B cell (primary cell): ENCODE measurements around the gene DLG2.

Experiments
- EZH2 ChIP-seq: IDR thresholded peaks from 2 replicates; pipeline ENCODE4 v1.6.1; 2012; ENCODE audit warnings: borderline replicate concordance, low read depth, mild to moderate bottlenecking, moderate library complexity, low read length; ENCODE audit not compliant: insufficient read depth, poor library complexity, severe bottlenecking
- TF ChIP-seq, protein P1 (sequence below): fragments of 200-600 bp; IDR thresholded peaks from one replicate; pipeline ENCODE4 v1.8.0; 2022; ENCODE audit warnings: antibody characterized with exemption, mild to moderate bottlenecking

DNA sequence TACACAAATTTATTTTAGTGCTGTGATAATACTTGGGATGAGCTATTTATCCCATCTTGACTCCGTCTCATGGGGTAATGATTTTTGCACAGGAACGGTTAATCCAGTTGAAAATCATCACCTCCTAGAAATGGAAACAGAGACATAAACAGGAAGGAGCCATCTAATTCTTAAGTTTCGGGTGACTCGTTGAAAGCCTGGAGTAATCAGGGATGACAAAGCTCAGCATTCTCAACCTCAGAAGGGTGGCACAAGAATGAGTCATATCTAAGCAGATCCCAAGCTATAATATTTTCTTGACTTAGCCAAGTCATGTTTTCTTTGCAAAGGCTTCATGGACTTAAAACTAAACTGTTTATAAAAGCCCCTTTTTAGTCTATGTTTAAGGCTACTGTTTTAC, 2060.2 kb downstream of the DLG2 start:
- TF ChIP-seq, protein P1, sequence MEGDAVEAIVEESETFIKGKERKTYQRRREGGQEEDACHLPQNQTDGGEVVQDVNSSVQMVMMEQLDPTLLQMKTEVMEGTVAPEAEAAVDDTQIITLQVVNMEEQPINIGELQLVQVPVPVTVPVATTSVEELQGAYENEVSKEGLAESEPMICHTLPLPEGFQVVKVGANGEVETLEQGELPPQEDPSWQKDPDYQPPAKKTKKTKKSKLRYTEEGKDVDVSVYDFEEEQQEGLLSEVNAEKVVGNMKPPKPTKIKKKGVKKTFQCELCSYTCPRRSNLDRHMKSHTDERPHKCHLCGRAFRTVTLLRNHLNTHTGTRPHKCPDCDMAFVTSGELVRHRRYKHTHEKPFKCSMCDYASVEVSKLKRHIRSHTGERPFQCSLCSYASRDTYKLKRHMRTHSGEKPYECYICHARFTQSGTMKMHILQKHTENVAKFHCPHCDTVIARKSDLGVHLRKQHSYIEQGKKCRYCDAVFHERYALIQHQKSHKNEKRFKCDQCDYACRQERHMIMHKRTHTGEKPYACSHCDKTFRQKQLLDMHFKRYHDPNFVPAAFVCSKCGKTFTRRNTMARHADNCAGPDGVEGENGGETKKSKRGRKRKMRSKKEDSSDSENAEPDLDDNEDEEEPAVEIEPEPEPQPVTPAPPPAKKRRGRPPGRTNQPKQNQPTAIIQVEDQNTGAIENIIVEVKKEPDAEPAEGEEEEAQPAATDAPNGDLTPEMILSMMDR = no peak
- no peak for TF ChIP-seq EZH2
